Measurements from ENCODE around the gene ZNF614. TPM values are rescaled to one million over a fixed set of nuclear protein-coding genes. Genes with fewer than 3 reads are reported as not detected.

ZNF614 gene
- total RNA-seq, 4 donors from 2014 or later: 5.8 to 10.3 (median 7.7) TPM

- Histone ChIP-seq H3K27ac (replicated peaks in 1 of 4) (no peak overlapping the region), H3K4me1 (no peaks in the 10 kb centered on the region), H3K36me3 (peaks cover 77 to 100% (median 88%) of the 10 kb centered on the region in 4 donors), H3K9me3 (peaks cover 0 to 80% (median 40%) of the 10 kb centered on the region in 4 donors), H3K4me3 (no peak overlapping the region), H3K27me3 (no peaks in the 10 kb centered on the region)
- WGBS: 96% methylated on average over 4 of the region's 4 CpGs
- TF ChIP-seq POLR2AphosphoS5 (IDR thresholded peaks at IDR 0.05) (no peak), POLR2A (IDR thresholded peaks at IDR 0.05; ENCODE audit: low read depth) (no peak), EP300 (IDR thresholded peaks at IDR 0.05) (no peak)
- TF ChIP-seq, protein P1, sequence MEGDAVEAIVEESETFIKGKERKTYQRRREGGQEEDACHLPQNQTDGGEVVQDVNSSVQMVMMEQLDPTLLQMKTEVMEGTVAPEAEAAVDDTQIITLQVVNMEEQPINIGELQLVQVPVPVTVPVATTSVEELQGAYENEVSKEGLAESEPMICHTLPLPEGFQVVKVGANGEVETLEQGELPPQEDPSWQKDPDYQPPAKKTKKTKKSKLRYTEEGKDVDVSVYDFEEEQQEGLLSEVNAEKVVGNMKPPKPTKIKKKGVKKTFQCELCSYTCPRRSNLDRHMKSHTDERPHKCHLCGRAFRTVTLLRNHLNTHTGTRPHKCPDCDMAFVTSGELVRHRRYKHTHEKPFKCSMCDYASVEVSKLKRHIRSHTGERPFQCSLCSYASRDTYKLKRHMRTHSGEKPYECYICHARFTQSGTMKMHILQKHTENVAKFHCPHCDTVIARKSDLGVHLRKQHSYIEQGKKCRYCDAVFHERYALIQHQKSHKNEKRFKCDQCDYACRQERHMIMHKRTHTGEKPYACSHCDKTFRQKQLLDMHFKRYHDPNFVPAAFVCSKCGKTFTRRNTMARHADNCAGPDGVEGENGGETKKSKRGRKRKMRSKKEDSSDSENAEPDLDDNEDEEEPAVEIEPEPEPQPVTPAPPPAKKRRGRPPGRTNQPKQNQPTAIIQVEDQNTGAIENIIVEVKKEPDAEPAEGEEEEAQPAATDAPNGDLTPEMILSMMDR (IDR thresholded peaks at IDR 0.05): no peak
- DNase-seq (ENCODE audit: extremely low spot score): no peak
- intact Hi-C loops (cut with DNase I): no loop called here
Observed at GRCh38 chr19:52020506-52020905, 7.7 kb downstream of the ZNF614 start.

GRCh38 chr19:52010674-52011073 lies 17.5 kb downstream of the ZNF614 start:
- DNase-seq (ENCODE audit: extremely low spot score): no peak
- Histone ChIP-seq H3K36me3 (peaks cover 3 to 21% (median 17%) of the 10 kb centered on the region in 4 donors), H3K4me3 (no peak overlapping the region), H3K4me1 (peaks cover 0 to 16% (median 9%) of the 10 kb centered on the region in 4 donors), H3K27me3 (no peaks in the 10 kb centered on the region), H3K27ac (replicated peaks in 1 of 4) (no peak overlapping the region), H3K9me3 (peaks cover 0 to 21% (median 10%) of the 10 kb centered on the region in 4 donors)
- intact Hi-C loops (cut with DNase I): no loop called here
- WGBS: 100% methylated on average over 1 of the region's 1 CpG
- TF ChIP-seq POLR2A (IDR thresholded peaks at IDR 0.05; ENCODE audit: low read depth): no peak
- no peak for TF ChIP-seq POLR2AphosphoS5 (IDR thresholded peaks at IDR 0.05)
- TF ChIP-seq, protein P1 (IDR thresholded peaks at IDR 0.05): no peak
- TF ChIP-seq EP300 (IDR thresholded peaks at IDR 0.05): no peak

DNA sequence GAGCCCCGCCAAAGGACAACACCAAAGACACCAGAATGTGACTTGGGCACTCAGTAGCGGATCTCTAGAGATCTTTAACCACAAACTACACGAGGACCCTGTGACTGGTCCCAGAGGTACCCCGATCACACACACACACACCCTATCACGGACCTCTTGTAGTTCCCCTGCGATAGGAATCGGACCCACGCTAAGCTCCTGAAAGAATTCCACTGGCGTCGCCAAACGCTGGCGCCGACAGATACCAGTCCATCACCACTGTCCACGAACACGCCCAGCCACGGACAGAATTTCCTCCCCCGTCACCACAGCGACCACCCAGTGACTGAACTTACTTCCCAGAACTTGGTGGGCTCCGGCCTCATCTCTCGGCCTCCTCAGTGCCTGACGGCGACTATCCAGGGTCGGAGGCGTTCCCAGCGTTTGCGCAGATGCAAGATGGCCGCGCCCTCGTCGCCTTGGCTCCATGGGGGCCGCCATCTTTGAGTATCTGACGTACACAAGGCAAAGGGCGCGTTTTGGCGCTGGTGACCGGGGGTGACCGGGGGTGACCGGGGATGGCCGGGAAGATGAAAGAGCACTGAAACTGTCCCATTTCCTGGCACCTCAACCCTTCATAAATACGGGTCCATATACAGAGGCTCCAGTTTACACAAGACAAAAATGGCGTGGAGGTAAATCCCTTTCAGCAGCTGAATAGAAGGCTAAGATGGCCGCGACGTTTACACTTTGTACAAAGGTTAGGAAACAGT lies 20.2 kb downstream of the ZNF614 start, which contains the start of gene ZNF615:
ZNF615 (minus strand) TSS at position 406 of the 752 bp plus-strand sequence. CDS start 4,500 bp downstream, outside the sequence.
- peaks cover 0 to 16% (median 9%) of the 10 kb centered on the region in 4 donors for H3K4me1 ChIP-seq
- peak within 1 kb of the TSS; percentile 87 to 90 (median 88) for H3K27ac ChIP-seq (replicated peaks in 1 of 4)
- TF ChIP-seq POLR2A (IDR thresholded peaks at IDR 0.05; ENCODE audit: low read depth) (peak; percentile 4), POLR2AphosphoS5 (IDR thresholded peaks at IDR 0.05) (peak; percentile 87 to 90), EP300 (IDR thresholded peaks at IDR 0.05) (no peak)
- TF ChIP-seq, protein P1 (IDR thresholded peaks at IDR 0.05): no peak
- under 1% methylated on average over 37 of the region's 44 CpGs for WGBS
- peak within 1 kb of the TSS; percentile 64 to 92 (median 79) for H3K4me3 ChIP-seq
- peaks cover 0 to 7% (median 3%) of the 10 kb centered on the region in 4 donors for H3K9me3 ChIP-seq
- intact Hi-C loops (cut with DNase I): loop anchor here (5.0 kb wide), 1 partner anchor 39 kb away; the partner anchor contains the start of gene ZNF432
- no peaks in the 10 kb centered on the region for H3K27me3 ChIP-seq
- DNase-seq (ENCODE audit: extremely low spot score): peak; percentile 96
- peaks cover 8 to 22% (median 18%) of the 10 kb centered on the region in 4 donors for H3K36me3 ChIP-seq

- no peak for DNase-seq (ENCODE audit: extremely low spot score)
- 11% methylated on average over 7 of the region's 9 CpGs for WGBS
- Histone ChIP-seq H3K4me1 (peaks cover 0 to 16% (median 9%) of the 10 kb centered on the region in 4 donors), H3K9me3 (peaks cover 0 to 6% (median 1%) of the 10 kb centered on the region in 4 donors), H3K27me3 (no peaks in the 10 kb centered on the region), H3K27ac (replicated peaks in 1 of 4) (peak overlapping the region; percentile 87 to 90 (median 88)), H3K4me3 (peak overlapping the region; percentile 64 to 92 (median 79)), H3K36me3 (peaks cover 14 to 22% (median 18%) of the 10 kb centered on the region in 4 donors)
- intact Hi-C loops (cut with DNase I): loop anchor here (5.0 kb wide), 1 partner anchor 40 kb away; the partner anchor contains the start of gene ZNF432
- TF ChIP-seq POLR2A (IDR thresholded peaks at IDR 0.05; ENCODE audit: low read depth) (no peak), EP300 (IDR thresholded peaks at IDR 0.05) (no peak), POLR2AphosphoS5 (IDR thresholded peaks at IDR 0.05) (no peak)
- TF ChIP-seq, protein P1 (IDR thresholded peaks at IDR 0.05): no peak
Observed at GRCh38 chr19:52007451-52007805, 20.8 kb downstream of the ZNF614 start.
